ENCODE measurements around the gene ZG16B. TPM values are rescaled to one million over a fixed set of nuclear protein-coding genes. Genes with fewer than 3 reads are reported as not detected.

Gene ZG16B
- total RNA-seq, 4 donors from 2014 or later: 1.3 to 15.9 TPM; not detected in 2

- Histone ChIP-seq H3K4me3 (no peak overlapping the region), H3K9me3 (no peaks in the 10 kb centered on the region), H3K4me1 (no peaks in the 10 kb centered on the region), H3K36me3 (no peaks in the 10 kb centered on the region), H3K27me3 (no peaks in the 10 kb centered on the region), H3K27ac (no peak overlapping the region)
- intact Hi-C loops (cut with DNase I; ENCODE audit: low total_unique reads): no loop called here
- DNase-seq: no peak
- TF ChIP-seq CTCF (IDR thresholded peaks at IDR 0.05) (no peak), POLR2A (IDR thresholded peaks at IDR 0.05) (no peak)
Measured at GRCh38 chr16:2813771-2814221, 16.3 kb upstream of the ZG16B start.

DNA sequence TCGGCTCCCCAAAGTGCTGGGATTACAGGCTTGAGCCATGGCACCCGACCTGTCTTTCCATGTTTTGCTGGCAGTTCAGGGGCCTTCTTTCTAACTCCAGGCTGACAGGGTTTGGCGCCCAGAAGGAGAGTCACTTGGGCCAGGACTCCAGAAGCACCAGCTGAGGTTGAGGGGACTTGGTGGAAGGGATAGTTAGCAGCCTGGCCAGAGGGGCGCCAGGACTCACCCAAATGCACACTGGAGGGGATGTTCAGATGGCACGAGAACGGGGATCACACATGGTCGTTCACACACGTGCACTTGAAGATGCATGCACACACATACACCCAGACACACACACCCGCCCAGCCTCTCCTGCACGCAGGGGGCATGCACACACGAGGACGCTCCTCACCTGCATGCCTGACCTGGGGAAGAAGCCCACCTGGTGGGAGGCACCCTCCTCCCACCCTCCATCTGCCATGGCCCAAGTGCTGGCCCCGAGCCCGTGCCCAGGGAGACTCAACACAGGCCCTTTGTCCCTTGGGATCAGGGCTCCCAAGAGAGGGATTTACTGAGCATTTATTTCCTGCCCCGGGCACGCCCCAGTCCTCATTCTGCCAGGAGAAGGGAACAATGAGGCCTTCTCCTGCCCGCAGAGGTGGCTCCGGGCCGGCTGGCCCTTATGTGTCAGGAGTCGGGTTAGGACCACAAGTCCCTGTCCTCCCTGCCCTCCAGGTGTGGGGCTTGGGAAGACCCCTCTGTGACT is 15.4 kb upstream of the ZG16B start:
- intact Hi-C loops (cut with DNase I; ENCODE audit: low total_unique reads): no loop called here
- H3K9me3 ChIP-seq: no peaks in the 10 kb centered on the region
- H3K27ac ChIP-seq: no peak overlapping the region
- TF ChIP-seq POLR2A (IDR thresholded peaks at IDR 0.05) (no peak), CTCF (IDR thresholded peaks at IDR 0.05) (no peak)
- no peaks in the 10 kb centered on the region for H3K27me3 ChIP-seq
- no peaks in the 10 kb centered on the region for H3K4me1 ChIP-seq
- H3K36me3 ChIP-seq: no peaks in the 10 kb centered on the region
- H3K4me3 ChIP-seq: no peak overlapping the region
- no peak for DNase-seq

DNA sequence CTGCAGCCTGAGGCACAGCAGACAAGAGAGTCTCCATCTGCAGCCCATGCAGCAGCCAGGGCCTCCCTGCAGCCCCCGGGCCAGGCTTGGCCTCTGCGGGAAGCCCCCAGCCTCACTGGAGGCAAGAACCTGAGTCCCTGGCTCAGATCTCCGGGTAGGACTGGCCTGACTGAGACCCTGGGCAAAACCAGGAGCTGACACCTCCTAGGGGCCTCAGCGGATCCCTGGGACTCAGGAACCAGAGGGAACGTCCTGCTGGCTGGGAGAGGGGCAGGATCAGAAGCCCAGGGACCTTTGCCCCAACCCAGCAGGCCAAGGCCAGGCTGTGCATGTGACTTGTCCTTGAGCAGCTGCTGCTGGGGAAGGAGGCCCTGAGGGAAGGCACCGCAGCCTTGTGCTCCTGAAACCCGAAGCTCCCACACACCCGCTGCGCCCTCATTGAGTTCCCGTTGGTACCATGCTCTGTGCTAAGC is 14.8 kb upstream of the ZG16B start:
- no peaks in the 10 kb centered on the region for H3K27me3 ChIP-seq
- no peak overlapping the region for H3K4me3 ChIP-seq
- intact Hi-C loops (cut with DNase I; ENCODE audit: low total_unique reads): no loop called here
- no peak overlapping the region for H3K27ac ChIP-seq
- H3K36me3 ChIP-seq: no peaks in the 10 kb centered on the region
- H3K4me1 ChIP-seq: no peaks in the 10 kb centered on the region
- TF ChIP-seq POLR2A (IDR thresholded peaks at IDR 0.05) (no peak), CTCF (IDR thresholded peaks at IDR 0.05) (no peak)
- no peak for DNase-seq
- no peaks in the 10 kb centered on the region for H3K9me3 ChIP-seq

- Histone ChIP-seq H3K27ac (no peak within 1 kb of the TSS), H3K4me3 (no peak within 1 kb of the TSS), H3K9me3 (no peaks in the 10 kb centered on the region), H3K36me3 (no peaks in the 10 kb centered on the region), H3K27me3 (no peaks in the 10 kb centered on the region), H3K4me1 (no peaks in the 10 kb centered on the region)
- intact Hi-C loops (cut with DNase I; ENCODE audit: low total_unique reads): no loop called here
- TF ChIP-seq CTCF (IDR thresholded peaks at IDR 0.05) (no peak), POLR2A (IDR thresholded peaks at IDR 0.05) (no peak)
- DNase-seq: no peak
Measured at GRCh38 chr16:2816751-2817339, 13.3 kb upstream of the ZG16B start, which contains the start of gene PRSS21. Gene PRSS21 (plus strand): TSS chr16:2817237. CDS start chr16:2817269, 32 bp downstream.
